Measurements from ENCODE around the gene TRAK2. TPM values are rescaled to one million over a fixed set of nuclear protein-coding genes. Genes with fewer than 3 reads are reported as not detected.

Gene TRAK2
- total and polyA plus RNA-seq, 2 experiments from 2014 or later, result 6.7 to 17.0 TPM

DNA sequence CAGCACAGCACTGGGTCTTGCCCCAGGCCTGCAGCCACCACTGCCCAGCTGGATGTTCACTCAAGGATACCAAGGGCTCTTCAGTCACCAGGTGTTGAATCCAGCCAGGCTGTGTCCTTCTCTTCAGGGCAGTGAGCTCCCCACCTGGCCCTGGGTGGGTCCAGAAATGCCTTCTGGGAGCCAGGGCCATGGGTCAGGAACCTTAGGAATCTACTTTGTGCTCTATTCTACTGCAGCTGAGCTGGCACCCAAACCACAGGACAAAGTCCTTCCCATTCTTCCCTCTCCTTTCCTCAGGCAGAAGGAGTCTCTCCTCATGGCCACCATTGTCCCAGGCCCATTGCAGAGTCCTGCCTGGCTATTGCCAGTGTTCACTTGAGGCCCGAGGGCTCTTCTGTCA, 13.3 kb upstream of the TRAK2 start (continued):
- TF ChIP-seq, protein P1, sequence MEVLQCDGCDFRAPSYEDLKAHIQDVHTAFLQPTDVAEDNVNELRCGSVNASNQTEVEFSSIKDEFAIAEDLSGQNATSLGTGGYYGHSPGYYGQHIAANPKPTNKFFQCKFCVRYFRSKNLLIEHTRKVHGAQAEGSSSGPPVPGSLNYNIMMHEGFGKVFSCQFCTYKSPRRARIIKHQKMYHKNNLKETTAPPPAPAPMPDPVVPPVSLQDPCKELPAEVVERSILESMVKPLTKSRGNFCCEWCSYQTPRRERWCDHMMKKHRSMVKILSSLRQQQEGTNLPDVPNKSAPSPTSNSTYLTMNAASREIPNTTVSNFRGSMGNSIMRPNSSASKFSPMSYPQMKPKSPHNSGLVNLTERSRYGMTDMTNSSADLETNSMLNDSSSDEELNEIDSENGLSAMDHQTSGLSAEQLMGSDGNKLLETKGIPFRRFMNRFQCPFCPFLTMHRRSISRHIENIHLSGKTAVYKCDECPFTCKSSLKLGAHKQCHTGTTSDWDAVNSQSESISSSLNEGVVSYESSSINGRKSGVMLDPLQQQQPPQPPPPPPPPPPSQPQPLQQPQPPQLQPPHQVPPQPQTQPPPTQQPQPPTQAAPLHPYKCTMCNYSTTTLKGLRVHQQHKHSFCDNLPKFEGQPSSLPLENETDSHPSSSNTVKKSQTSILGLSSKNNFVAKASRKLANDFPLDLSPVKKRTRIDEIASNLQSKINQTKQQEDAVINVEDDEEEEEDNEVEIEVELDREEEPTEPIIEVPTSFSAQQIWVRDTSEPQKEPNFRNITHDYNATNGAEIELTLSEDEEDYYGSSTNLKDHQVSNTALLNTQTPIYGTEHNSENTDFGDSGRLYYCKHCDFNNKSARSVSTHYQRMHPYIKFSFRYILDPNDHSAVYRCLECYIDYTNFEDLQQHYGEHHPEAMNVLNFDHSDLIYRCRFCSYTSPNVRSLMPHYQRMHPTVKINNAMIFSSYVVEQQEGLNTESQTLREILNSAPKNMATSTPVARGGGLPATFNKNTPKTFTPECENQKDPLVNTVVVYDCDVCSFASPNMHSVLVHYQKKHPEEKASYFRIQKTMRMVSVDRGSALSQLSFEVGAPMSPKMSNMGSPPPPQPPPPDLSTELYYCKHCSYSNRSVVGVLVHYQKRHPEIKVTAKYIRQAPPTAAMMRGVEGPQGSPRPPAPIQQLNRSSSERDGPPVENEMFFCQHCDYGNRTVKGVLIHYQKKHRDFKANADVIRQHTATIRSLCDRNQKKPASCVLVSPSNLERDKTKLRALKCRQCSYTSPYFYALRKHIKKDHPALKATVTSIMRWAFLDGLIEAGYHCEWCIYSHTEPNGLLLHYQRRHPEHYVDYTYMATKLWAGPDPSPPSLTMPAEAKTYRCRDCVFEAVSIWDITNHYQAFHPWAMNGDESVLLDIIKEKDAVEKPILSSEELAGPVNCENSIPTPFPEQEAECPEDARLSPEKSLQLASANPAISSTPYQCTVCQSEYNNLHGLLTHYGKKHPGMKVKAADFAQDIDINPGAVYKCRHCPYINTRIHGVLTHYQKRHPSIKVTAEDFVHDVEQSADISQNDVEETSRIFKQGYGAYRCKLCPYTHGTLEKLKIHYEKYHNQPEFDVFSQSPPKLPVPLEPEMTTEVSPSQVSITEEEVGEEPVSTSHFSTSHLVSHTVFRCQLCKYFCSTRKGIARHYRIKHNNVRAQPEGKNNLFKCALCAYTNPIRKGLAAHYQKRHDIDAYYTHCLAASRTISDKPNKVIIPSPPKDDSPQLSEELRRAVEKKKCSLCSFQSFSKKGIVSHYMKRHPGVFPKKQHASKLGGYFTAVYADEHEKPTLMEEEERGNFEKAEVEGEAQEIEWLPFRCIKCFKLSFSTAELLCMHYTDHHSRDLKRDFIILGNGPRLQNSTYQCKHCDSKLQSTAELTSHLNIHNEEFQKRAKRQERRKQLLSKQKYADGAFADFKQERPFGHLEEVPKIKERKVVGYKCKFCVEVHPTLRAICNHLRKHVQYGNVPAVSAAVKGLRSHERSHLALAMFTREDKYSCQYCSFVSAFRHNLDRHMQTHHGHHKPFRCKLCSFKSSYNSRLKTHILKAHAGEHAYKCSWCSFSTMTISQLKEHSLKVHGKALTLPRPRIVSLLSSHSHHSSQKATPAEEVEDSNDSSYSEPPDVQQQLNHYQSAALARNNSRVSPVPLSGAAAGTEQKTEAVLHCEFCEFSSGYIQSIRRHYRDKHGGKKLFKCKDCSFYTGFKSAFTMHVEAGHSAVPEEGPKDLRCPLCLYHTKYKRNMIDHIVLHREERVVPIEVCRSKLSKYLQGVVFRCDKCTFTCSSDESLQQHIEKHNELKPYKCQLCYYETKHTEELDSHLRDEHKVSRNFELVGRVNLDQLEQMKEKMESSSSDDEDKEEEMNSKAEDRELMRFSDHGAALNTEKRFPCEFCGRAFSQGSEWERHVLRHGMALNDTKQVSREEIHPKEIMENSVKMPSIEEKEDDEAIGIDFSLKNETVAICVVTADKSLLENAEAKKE (CRISPR knock-in tag; IDR thresholded peaks at IDR 0.05), result no peak
- TF ChIP-seq POLR2AphosphoS5 (IDR thresholded peaks at IDR 0.05; ENCODE audit: low read depth), result no peak
- TF ChIP-seq, protein P2, sequence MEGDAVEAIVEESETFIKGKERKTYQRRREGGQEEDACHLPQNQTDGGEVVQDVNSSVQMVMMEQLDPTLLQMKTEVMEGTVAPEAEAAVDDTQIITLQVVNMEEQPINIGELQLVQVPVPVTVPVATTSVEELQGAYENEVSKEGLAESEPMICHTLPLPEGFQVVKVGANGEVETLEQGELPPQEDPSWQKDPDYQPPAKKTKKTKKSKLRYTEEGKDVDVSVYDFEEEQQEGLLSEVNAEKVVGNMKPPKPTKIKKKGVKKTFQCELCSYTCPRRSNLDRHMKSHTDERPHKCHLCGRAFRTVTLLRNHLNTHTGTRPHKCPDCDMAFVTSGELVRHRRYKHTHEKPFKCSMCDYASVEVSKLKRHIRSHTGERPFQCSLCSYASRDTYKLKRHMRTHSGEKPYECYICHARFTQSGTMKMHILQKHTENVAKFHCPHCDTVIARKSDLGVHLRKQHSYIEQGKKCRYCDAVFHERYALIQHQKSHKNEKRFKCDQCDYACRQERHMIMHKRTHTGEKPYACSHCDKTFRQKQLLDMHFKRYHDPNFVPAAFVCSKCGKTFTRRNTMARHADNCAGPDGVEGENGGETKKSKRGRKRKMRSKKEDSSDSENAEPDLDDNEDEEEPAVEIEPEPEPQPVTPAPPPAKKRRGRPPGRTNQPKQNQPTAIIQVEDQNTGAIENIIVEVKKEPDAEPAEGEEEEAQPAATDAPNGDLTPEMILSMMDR (conservative IDR thresholded peaks at IDR 0.05; ENCODE audit: low read depth in 2 of 2), result no peak
- TF ChIP-seq EZH2 (IDR thresholded peaks at IDR 0.05; ENCODE audit: low read depth, unreplicated experiment), result no peak
- no peak for TF ChIP-seq CREB1 (CRISPR knock-in tag; IDR thresholded peaks at IDR 0.05; ENCODE audit: low read depth)
- no peak for TF ChIP-seq NANOG (IDR thresholded peaks at IDR 0.05; ENCODE audit: borderline replicate concordance)
- TF ChIP-seq EZH2phosphoT487 (IDR thresholded peaks at IDR 0.05; ENCODE audit: unreplicated experiment), result no peak
- TF ChIP-seq ZNF331 (CRISPR knock-in tag; IDR thresholded peaks at IDR 0.05; ENCODE audit: low read depth), result no peak
- no peak for TF ChIP-seq ZNF114 (CRISPR knock-in tag; IDR thresholded peaks at IDR 0.05)

All from GM23338 (cell line).